Right renal cortex interstitium (tissue), 3 donors: ENCODE measurements around the gene PATJ. TPM values are rescaled to one million over a fixed set of nuclear protein-coding genes. Genes with fewer than 3 reads are reported as not detected.
"Not testable (repeated sequence)": the region's sequence is repeated elsewhere in the genome, so short reads cannot be mapped to it uniquely, and the experiment has no call there.

Experiments
- DNase-seq, 3 donors: peaks; one replicate each; pipeline ENCODE4 v3.0.0-alpha.2; 2013; ENCODE audit warnings: low read depth in 3 of 3, low spot score in 2 of 3
- polyA plus RNA-seq, 3 donors: library from polyadenylated mRNA; unstranded; fragments of 120-200 nt; gene quantifications; one replicate each; pipeline ENCODE4 v1.2.1, GENCODE V29; 2013; ENCODE audit not compliant: insufficient read length in 3 of 3

The PATJ gene
- polyA plus RNA-seq, result 10 to 100 TPM; 42.6 to 46.5 (median 42.9) TPM

- peak in 2 of 3 donors; percentile 54 for DNase-seq
Measured at GRCh38 chr1:61741711-61742619, at the start of gene PATJ. Gene PATJ (plus strand): TSS chr1:61742480. CDS start chr1:61762893, 20,413 bp downstream.

DNA sequence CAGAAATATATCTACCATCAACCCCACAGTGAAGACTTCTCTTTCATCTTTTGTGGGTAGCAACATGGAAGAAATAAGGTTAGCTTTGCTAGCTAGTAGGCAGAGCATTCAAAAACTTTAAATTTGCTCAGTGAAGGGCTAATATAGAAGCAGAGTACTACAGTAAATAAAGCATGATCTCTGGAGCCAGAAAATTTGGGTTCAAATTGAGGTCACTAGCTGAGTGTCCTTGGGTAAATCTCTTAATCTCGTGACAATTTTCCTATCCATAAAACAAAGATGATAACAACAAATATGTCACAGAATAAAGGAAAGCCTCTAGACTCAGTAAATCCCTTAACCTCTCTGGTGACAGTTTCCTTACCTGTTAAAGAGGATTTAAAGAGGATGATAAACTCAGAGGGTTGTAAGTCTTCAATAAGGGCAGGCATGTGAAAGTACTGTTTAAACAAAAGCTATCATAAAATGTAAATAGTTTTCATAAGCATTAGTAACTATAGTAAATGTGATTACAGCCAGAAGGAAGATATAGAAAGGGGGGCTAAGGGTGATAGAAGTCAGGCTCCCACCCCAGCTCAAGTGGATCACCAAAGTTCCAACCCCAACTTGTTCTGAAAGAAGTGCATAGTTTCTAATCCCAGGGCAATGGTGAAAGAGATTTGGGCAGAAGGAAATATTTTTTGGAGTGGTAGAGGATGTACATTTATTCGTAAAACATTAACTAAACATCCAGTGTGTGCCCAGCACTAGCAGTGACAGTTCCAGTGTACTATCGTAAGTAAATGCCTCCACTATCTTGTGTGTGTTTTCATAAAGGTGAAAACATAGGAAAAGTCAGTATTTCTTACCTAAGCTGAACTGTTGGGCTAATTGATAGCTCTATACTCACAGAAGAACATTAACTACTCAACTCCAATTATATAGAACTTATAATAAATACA, 42.1 kb upstream of the PATJ start:
- no peak for DNase-seq

DNA sequence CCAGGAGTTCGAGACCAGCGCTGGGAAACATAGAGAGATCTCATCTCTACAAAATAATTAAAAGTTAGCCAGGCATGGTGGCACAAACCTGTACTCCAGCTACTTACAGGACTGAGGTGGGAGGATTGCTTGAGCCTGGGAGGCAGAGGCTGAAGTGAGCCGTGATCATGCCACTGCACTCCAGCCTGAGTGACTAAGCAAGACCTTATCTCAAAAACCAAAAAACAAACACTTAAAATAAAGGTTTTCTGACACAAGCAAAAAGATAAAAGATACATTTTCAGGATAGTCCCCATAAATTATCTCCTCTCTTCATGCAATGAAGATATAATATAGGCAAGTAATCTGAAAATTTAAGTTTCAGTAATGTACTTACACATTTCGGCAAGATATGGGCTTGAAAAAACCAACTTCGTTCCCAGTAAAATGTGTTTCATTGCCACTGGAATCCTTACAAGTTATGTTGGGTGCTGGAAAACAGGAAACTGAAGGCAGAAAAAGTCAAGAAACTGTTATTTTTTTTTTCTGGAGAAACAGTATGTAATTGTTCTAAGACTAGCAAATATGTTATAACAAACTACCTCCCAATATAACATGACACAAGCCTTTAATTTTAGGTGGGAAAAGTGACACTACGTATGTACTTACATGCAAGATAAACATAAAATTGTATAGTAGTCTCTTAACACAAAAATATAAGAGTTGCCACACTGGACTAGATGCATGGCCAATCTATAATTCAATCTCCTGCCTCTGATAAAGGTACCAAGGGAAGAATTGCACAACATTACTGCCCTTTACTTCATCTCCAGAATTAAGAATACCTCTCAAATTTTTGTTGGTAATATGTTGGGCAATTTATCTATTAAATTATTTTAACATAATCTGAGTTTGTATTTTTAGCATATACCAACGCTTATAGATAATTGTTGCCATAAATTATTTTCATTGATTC, 33.0 kb upstream of the PATJ start:
- no peak for DNase-seq

- no peak for DNase-seq
Measured at GRCh38 chr1:61709908-61710289, 32.4 kb upstream of the PATJ start.

- DNase-seq, result not testable (repeated sequence)
Measured at GRCh38 chr1:61711257-61711656, 31.0 kb upstream of the PATJ start.

- DNase-seq, result no peak
Measured at GRCh38 chr1:61711969-61712368, 30.3 kb upstream of the PATJ start.

- DNase-seq, result not testable (repeated sequence)
Measured at GRCh38 chr1:61718996-61719663, 23.1 kb upstream of the PATJ start.

DNA sequence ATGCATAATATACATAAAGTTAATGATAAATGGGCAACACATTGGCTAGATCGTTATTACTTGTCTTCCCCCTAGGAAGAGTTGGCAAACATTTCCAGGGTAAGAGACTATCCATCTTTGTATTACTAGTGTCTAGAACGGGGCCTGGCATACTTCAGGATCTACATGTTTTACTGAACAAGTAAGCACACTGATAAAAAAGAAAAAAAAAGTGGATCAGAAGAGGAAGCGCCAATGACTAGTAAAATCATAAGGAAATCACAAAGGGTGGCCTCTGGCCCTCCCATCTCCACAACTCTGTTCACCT, 17.8 kb upstream of the PATJ start:
- DNase-seq, result no peak

- peak; percentile 80 to 89 (median 85) for DNase-seq
Measured at GRCh38 chr1:61724813-61725694, 17.2 kb upstream of the PATJ start, which contains the start of gene TM2D1. Gene TM2D1 (minus strand): TSS chr1:61725141. CDS start chr1:61725120, 21 bp downstream.

GRCh38 chr1:61727544-61727943, 14.7 kb upstream of the PATJ start:
- DNase-seq, result no peak

DNA sequence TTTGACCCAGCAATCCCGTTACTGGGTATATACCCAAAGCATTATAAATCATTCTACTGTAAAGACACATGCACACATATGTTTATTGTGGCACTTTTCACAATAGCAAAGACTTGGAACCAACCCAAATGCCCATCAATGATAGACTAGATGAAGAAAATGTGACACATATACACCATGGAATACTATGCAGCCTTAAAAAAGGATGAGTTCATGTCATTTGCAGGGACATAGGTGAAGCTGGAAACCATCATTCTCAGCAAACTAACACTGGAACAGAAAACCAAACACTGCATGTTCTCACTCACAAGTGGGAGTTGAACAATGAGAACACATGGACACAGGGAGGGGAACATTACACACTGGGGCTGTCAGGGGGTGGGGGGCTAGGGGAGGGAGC, 11.6 kb upstream of the PATJ start:
- not testable (repeated sequence) for DNase-seq

DNA sequence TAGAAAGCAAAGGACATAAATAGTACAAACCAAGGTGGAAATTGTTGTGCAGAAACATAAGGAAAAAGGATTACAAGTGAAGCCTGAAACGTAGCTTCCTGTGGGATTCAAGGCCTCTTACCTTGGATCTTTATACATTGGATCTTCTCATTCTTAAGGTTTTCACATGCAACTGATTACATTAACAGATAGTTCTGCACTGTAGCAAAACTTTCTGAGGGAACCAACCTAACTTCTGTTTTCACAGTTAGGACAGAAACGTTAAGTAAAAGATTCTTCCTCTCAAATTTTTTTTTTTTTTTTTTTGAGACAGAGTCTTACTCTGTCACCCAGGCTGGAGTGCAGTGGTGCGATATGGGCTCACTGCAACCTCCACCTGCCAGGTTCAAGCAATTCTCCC, 9.6 kb upstream of the PATJ start:
- no peak for DNase-seq

DNA sequence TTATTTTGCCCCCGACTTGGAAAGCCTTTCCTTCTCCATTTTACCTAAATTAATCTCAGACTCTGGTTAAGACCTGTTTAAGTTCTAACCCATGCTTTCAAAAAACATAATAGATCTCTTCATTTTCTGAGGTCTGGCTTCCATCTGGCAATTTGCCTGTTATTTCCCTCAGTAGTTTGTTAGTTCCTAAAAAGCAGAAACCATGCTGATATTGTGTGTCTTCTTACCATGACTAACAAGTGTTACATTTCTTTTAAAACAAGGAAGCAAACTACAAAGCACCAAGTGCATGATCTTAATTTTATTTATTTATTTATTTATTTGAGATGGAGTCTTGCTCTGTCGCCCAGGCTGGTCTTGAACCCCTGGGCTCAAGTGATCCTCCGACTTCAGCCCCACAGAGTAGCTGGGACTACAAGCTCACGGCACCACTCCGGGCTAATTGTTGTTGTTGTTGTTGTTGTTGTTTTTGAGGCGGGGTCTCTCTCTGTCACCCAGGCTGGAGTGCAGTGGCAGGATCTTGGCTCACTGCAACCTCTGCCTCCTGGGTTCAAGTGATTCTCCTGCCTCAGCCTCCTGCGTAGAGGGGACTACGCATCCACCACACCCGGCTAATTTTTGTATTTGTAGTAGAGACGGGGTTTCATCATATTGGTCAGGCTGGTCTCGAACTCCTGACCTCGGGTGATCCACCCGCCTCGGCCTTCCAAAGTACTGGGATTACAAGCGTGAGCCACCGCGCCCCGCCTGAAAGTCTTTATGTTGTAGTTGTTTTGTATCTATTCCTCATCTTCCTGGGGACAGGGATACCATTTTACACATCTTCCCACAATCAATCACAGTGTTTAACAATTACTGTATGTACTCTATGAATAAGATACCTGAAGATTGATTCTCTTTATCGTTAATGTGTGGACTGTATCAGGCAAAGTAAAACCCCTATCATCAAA, 1.3 kb upstream of the PATJ start:
- no peak for DNase-seq

GRCh38 chr1:61742620-61743430, 545 bp downstream of the PATJ start:
- peak; percentile 39 to 60 (median 41) for DNase-seq

GRCh38 chr1:61743431-61743705, 1.1 kb downstream of the PATJ start:
- no peak for DNase-seq

- no peak for DNase-seq
Measured at GRCh38 chr1:61743716-61744580, 1.7 kb downstream of the PATJ start.
